K562 (cell line): ENCODE data around the gene PAQR4. TPM values are rescaled to one million over a fixed set of nuclear protein-coding genes. Genes with fewer than 3 reads are reported as not detected.

Experiments
- PHF8 ChIP-seq: fragments of 200-600 bp; sonication (generic); IDR thresholded peaks from 2 replicates; pipeline ENCODE4 v1.6.1; 2012; ENCODE audit warnings: mixed run types, mild to moderate bottlenecking, inconsistent platforms, low read length, moderate library complexity, borderline replicate concordance
- POLR2G ChIP-seq: fragments of 200-400 bp; formaldehyde crosslinking; IDR thresholded peaks from 2 replicates; pipeline ENCODE4 v1.6.1; 2017; ENCODE audit warnings: low read depth, mild to moderate bottlenecking, antibody characterized with exemption, low read length, moderate library complexity
- PPARD ChIP-seq: fragments of 250-450 bp; sonication (Bioruptor Pico); IDR thresholded peaks from 2 replicates; pipeline ENCODE4 v1.8.0; 2022; ENCODE audit warnings: inconsistent platforms, mild to moderate bottlenecking, moderate library complexity
- PRMT5 ChIP-seq: sonication (generic); formaldehyde crosslinking; IDR thresholded peaks from 2 replicates; pipeline ENCODE4 v1.5.0; 2020; ENCODE audit warnings: missing genetic modification reagents
- RFX5 ChIP-seq: IDR thresholded peaks from 2 replicates; pipeline ENCODE4 v1.6.1; 2011; ENCODE audit warnings: low read depth, mild to moderate bottlenecking, improper control_type of control experiment, low read length
- SMAD3 ChIP-seq: fragments of 450-650 bp; formaldehyde crosslinking; conservative IDR thresholded peaks from 2 replicates; pipeline ENCODE4 v1.4.0; 2020; ENCODE audit warnings: mild to moderate bottlenecking
- SP2 ChIP-seq: IDR thresholded peaks from 2 replicates; pipeline ENCODE4 v1.6.1; 2011; ENCODE audit warnings: mild to moderate bottlenecking, low read depth, low read length, moderate library complexity; ENCODE audit not compliant: poor library complexity, severe bottlenecking; ENCODE audit errors: extremely low read depth
- SREBF1 ChIP-seq: fragments of 150-350 bp; IDR thresholded peaks from 2 replicates; pipeline ENCODE4 v1.6.1; 2014; ENCODE audit warnings: antibody characterized with exemption, low read depth, low read length, borderline replicate concordance
- TBP ChIP-seq: optimal IDR thresholded peaks from 2 replicates; pipeline ENCODE3; 2011; ENCODE audit warnings: low read depth, low read length, improper control_type of control experiment
- TFAM ChIP-seq: fragments of 250-450 bp; sonication (Bioruptor Pico); conservative IDR thresholded peaks from 2 replicates; pipeline ENCODE4 v1.5.0; 2021; ENCODE audit warnings: mild to moderate bottlenecking, moderate library complexity
- THRA ChIP-seq: fragments of 450-650 bp; IDR thresholded peaks from 2 replicates; pipeline ENCODE4 v1.6.1; 2017; ENCODE audit warnings: mild to moderate bottlenecking, moderate library complexity
- U2AF1 ChIP-seq: fragments of 200-400 bp; formaldehyde crosslinking; optimal IDR thresholded peaks from 2 replicates; pipeline ENCODE3; 2017; ENCODE audit warnings: mild to moderate bottlenecking, low read depth, low read length, moderate library complexity
- ZNF318 ChIP-seq, 2 experiments: fragments of 450-650 bp; IDR thresholded peaks; 2 replicates each; pipeline ENCODE4 v1.6.1; 2016; ENCODE audit warnings: mild to moderate bottlenecking in 2 of 2, borderline replicate concordance in 1 of 2, low read depth in 1 of 2, moderate library complexity in 1 of 2
- ZNF445 ChIP-seq: fragments of 250-450 bp; sonication (Bioruptor Pico); IDR thresholded peaks from 2 replicates; pipeline ENCODE4 v1.4.0; 2020; ENCODE audit warnings: low read depth, mild to moderate bottlenecking, moderate library complexity
- ZNF57 ChIP-seq: fragments of 450-650 bp; formaldehyde crosslinking; IDR thresholded peaks from 2 replicates; pipeline ENCODE4 v1.4.0; 2020; ENCODE audit warnings: mild to moderate bottlenecking, moderate library complexity
- polyA plus RNA-seq, 8 experiments: library from polyadenylated mRNA; depleted of rRNA in 4 of 8; stranded (reverse) in 5 of 8; unstranded in 3 of 8; fragments of >200 nt; fragmentation: Nextera tagmentation in 2 of 8; fragmentation: Illumina TruSeq in 1 of 8; extraction: Ambion mirVana in 2 of 8; extraction: Trizol in 1 of 8; gene quantifications; 2 replicates each; pipeline versions ENCODE4 v1.2.1 to v1.2.3, GENCODE V29; 2011 to 2014; ENCODE audit warnings: inconsistent platforms in 1 of 8, missing spikeins in 1 of 8
- total RNA-seq, 7 experiments: library from RNA; depleted of rRNA in 6 of 7; stranded (reverse); fragments of >200 nt in 6 of 7; fragmentation: Illumina TruSeq in 2 of 7; extraction: Trizol in 2 of 7; gene quantifications; 2 replicates each; pipeline versions ENCODE4 v1.2.1 to v1.2.3, GENCODE V29; 2011 to 2021; ENCODE audit warnings: low replicate concordance in 1 of 7

The PAQR4 gene
- total and polyA plus RNA-seq, 9 of the 15 experiments (the other 6 are each of a cell fraction or from before 2014, with no cell fraction given), result 0.62 to 40.4 (median 19.5) TPM

- TF ChIP-seq ZNF318 (IDR thresholded peaks at IDR 0.05; ENCODE audit: borderline replicate concordance in 1 of 2, low read depth in 1 of 2) (no peak), PPARD (CRISPR knock-in tag) (no peak), PHF8 (peak; percentile 44; the same call in 1 of the 2 replicates), PRMT5 (CRISPR knock-in tag) (no peak), RFX5 (no peak), SP2 (no peak), SREBF1 (no peak), POLR2G (peak; percentile 35; the same call in 1 of the 2 replicates), ZNF57 (CRISPR knock-in tag) (no peak), TFAM (CRISPR knock-in tag) (no peak), SMAD3 (CRISPR knock-in tag) (no peak), U2AF1 (no peak), ZNF445 (no peak), THRA (no peak), TBP (peak; percentile 77)
These were observed 38.2 kb downstream of the PAQR4 start (continued) for GRCh38 chr16:3007059-3007956.
